ENCODE data around the gene CRYBG2.

DNA sequence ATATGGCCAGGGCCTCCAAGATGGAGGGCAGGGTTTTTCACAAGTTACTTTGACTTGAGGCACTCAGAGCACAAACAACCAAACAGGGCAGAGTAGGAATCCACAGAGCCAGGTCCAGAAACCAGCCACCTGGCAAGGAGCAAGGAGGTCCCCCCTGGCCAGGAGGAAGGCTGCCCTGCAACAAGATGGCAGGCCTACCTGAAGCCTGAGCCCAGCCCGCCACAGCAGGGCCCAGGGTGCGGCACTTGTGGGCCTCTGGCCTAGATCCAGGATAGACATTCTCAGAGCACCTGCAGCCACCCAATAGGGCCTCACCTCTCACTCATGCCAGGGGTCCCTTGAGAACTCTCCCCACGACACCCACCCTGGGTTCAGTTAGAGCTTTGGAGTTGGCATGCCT, 62.5 kb downstream of the CRYBG2 start:
- TF ChIP-seq, protein P1, sequence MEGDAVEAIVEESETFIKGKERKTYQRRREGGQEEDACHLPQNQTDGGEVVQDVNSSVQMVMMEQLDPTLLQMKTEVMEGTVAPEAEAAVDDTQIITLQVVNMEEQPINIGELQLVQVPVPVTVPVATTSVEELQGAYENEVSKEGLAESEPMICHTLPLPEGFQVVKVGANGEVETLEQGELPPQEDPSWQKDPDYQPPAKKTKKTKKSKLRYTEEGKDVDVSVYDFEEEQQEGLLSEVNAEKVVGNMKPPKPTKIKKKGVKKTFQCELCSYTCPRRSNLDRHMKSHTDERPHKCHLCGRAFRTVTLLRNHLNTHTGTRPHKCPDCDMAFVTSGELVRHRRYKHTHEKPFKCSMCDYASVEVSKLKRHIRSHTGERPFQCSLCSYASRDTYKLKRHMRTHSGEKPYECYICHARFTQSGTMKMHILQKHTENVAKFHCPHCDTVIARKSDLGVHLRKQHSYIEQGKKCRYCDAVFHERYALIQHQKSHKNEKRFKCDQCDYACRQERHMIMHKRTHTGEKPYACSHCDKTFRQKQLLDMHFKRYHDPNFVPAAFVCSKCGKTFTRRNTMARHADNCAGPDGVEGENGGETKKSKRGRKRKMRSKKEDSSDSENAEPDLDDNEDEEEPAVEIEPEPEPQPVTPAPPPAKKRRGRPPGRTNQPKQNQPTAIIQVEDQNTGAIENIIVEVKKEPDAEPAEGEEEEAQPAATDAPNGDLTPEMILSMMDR (IDR thresholded peaks at IDR 0.05), result no peak
- TF ChIP-seq, protein P2, sequence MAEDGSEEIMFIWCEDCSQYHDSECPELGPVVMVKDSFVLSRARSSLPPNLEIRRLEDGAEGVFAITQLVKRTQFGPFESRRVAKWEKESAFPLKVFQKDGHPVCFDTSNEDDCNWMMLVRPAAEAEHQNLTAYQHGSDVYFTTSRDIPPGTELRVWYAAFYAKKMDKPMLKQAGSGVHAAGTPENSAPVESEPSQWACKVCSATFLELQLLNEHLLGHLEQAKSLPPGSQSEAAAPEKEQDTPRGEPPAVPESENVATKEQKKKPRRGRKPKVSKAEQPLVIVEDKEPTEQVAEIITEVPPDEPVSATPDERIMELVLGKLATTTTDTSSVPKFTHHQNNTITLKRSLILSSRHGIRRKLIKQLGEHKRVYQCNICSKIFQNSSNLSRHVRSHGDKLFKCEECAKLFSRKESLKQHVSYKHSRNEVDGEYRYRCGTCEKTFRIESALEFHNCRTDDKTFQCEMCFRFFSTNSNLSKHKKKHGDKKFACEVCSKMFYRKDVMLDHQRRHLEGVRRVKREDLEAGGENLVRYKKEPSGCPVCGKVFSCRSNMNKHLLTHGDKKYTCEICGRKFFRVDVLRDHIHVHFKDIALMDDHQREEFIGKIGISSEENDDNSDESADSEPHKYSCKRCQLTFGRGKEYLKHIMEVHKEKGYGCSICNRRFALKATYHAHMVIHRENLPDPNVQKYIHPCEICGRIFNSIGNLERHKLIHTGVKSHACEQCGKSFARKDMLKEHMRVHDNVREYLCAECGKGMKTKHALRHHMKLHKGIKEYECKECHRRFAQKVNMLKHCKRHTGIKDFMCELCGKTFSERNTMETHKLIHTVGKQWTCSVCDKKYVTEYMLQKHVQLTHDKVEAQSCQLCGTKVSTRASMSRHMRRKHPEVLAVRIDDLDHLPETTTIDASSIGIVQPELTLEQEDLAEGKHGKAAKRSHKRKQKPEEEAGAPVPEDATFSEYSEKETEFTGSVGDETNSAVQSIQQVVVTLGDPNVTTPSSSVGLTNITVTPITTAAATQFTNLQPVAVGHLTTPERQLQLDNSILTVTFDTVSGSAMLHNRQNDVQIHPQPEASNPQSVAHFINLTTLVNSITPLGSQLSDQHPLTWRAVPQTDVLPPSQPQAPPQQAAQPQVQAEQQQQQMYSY (CRISPR knock-in tag; IDR thresholded peaks at IDR 0.05), result no peak
- TF ChIP-seq CREB1 (CRISPR knock-in tag; IDR thresholded peaks at IDR 0.05) (no peak), SMAD3 (CRISPR knock-in tag; IDR thresholded peaks at IDR 0.05; ENCODE audit: borderline replicate concordance) (no peak)
- TF ChIP-seq, protein P3, sequence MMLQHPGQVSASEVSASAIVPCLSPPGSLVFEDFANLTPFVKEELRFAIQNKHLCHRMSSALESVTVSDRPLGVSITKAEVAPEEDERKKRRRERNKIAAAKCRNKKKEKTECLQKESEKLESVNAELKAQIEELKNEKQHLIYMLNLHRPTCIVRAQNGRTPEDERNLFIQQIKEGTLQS (CRISPR knock-in tag; conservative IDR thresholded peaks at IDR 0.05), result no peak
- TF ChIP-seq, protein P4, sequence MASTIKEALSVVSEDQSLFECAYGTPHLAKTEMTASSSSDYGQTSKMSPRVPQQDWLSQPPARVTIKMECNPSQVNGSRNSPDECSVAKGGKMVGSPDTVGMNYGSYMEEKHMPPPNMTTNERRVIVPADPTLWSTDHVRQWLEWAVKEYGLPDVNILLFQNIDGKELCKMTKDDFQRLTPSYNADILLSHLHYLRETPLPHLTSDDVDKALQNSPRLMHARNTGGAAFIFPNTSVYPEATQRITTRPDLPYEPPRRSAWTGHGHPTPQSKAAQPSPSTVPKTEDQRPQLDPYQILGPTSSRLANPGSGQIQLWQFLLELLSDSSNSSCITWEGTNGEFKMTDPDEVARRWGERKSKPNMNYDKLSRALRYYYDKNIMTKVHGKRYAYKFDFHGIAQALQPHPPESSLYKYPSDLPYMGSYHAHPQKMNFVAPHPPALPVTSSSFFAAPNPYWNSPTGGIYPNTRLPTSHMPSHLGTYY (CRISPR knock-in tag; IDR thresholded peaks at IDR 0.05), result no peak

All from WTC11 (cell line).